ENCODE results near the gene FAM3B. TPM values are rescaled to one million over a fixed set of nuclear protein-coding genes. Genes with fewer than 3 reads are reported as not detected.

The FAM3B gene
- total and polyA plus RNA-seq, 2 experiments from 2014 or later, result 2.5 to 3.6 TPM

DNA sequence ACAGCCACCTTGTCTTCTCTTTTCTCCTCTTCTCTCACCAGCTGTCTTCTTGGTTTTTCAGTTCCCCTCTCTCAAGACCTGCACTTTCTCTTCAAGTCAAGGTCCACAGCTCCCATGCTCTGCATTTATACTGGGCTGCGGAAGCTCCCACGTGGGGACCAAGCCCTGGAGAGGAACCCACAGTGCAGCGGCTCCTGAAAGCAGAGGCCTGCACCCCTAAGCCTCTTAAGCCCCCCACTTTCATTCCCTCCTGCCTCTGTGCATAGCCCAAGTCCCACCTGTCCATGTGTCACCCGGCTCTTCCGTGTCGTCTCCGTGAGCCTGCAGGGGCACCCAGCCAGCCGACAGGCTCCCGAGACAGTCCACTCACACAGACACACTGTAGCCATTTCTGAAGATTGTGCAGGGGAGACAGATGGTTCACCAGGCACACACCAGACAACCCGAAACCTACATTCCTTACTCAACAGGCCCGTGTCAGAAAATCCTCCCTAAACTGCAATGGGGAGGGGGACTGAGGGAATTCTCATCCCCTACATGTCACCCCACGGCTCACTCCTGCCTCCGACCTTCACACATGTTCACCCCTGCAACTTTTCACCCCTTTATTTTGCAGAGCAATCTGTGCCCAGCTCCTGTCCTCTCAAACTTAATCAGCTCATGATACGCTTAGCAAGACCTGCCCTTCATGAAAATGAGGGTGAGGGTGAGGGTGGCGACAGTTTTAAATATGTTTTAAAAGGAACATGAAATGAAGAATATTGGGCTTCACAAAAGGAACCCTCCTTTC lies 51.5 kb downstream of the FAM3B start:
- H3K9me3 Mint-ChIP-seq, result no peaks in the 10 kb centered on the region; the same call in 2 of the 3 replicates
- H3K36me3 ChIP-seq (ENCODE audit: insufficient read depth), result no peaks in the 10 kb centered on the region
- peaks cover 7% of the 10 kb centered on the region for H3K27me3 Mint-ChIP-seq (ENCODE audit: insufficient read depth, low read depth, poor library complexity)
- H3K4me1 ChIP-seq (ENCODE audit: insufficient read depth), result peaks cover 16% of the 10 kb centered on the region; the same call in 1 of the 2 replicates
- no peak overlapping the region for H3K4me3 Mint-ChIP-seq
- no peak overlapping the region for H3K27ac ChIP-seq (ENCODE audit: low read depth)
- 0 out of 2 replicates have a peak, but pooled peaks cover 10% of the 10 kb centered on the region for H3K9me2 ChIP-seq (ENCODE audit: insufficient read depth)
- peak overlapping the region; percentile 88; the same call in 1 of the 2 replicates for H3K4me2 ChIP-seq
- peaks cover 9% of the 10 kb centered on the region; the same call in 2 of the 3 replicates for H3K4me1 Mint-ChIP-seq
- H3K27me3 ChIP-seq (ENCODE audit: insufficient read depth), result no peaks in the 10 kb centered on the region
- H4K20me1 ChIP-seq (replicated peaks; ENCODE audit: insufficient read depth), result no peaks in the 10 kb centered on the region
- ATAC-seq, result no peak
- H3K27ac Mint-ChIP-seq, result no peak overlapping the region; the same call in 1 of the 2 replicates
- no peaks in the 10 kb centered on the region for H3F3A ChIP-seq (replicated peaks; ENCODE audit: low read depth)
- TF ChIP-seq CREB1 (CRISPR knock-in tag; IDR thresholded peaks at IDR 0.05; ENCODE audit: low read depth) (no peak), ZNF331 (CRISPR knock-in tag; IDR thresholded peaks at IDR 0.05; ENCODE audit: low read depth) (no peak), EZH2 (IDR thresholded peaks at IDR 0.05; ENCODE audit: low read depth, unreplicated experiment) (no peak), STAT1 (IDR thresholded peaks at IDR 0.05; ENCODE audit: unreplicated experiment) (no peak), EZH2phosphoT487 (IDR thresholded peaks at IDR 0.05; ENCODE audit: unreplicated experiment) (no peak), POLR2AphosphoS5 (IDR thresholded peaks at IDR 0.05; ENCODE audit: low read depth) (no peak), ZNF114 (CRISPR knock-in tag; IDR thresholded peaks at IDR 0.05) (no peak), JUNB (IDR thresholded peaks at IDR 0.05; ENCODE audit: unreplicated experiment) (no peak), NANOG (IDR thresholded peaks at IDR 0.05; ENCODE audit: borderline replicate concordance) (no peak)
- TF ChIP-seq, protein P1, sequence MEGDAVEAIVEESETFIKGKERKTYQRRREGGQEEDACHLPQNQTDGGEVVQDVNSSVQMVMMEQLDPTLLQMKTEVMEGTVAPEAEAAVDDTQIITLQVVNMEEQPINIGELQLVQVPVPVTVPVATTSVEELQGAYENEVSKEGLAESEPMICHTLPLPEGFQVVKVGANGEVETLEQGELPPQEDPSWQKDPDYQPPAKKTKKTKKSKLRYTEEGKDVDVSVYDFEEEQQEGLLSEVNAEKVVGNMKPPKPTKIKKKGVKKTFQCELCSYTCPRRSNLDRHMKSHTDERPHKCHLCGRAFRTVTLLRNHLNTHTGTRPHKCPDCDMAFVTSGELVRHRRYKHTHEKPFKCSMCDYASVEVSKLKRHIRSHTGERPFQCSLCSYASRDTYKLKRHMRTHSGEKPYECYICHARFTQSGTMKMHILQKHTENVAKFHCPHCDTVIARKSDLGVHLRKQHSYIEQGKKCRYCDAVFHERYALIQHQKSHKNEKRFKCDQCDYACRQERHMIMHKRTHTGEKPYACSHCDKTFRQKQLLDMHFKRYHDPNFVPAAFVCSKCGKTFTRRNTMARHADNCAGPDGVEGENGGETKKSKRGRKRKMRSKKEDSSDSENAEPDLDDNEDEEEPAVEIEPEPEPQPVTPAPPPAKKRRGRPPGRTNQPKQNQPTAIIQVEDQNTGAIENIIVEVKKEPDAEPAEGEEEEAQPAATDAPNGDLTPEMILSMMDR (conservative IDR thresholded peaks at IDR 0.05; ENCODE audit: low read depth in 2 of 2), result no peak
- TF ChIP-seq, protein P2, sequence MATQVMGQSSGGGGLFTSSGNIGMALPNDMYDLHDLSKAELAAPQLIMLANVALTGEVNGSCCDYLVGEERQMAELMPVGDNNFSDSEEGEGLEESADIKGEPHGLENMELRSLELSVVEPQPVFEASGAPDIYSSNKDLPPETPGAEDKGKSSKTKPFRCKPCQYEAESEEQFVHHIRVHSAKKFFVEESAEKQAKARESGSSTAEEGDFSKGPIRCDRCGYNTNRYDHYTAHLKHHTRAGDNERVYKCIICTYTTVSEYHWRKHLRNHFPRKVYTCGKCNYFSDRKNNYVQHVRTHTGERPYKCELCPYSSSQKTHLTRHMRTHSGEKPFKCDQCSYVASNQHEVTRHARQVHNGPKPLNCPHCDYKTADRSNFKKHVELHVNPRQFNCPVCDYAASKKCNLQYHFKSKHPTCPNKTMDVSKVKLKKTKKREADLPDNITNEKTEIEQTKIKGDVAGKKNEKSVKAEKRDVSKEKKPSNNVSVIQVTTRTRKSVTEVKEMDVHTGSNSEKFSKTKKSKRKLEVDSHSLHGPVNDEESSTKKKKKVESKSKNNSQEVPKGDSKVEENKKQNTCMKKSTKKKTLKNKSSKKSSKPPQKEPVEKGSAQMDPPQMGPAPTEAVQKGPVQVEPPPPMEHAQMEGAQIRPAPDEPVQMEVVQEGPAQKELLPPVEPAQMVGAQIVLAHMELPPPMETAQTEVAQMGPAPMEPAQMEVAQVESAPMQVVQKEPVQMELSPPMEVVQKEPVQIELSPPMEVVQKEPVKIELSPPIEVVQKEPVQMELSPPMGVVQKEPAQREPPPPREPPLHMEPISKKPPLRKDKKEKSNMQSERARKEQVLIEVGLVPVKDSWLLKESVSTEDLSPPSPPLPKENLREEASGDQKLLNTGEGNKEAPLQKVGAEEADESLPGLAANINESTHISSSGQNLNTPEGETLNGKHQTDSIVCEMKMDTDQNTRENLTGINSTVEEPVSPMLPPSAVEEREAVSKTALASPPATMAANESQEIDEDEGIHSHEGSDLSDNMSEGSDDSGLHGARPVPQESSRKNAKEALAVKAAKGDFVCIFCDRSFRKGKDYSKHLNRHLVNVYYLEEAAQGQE (IDR thresholded peaks at IDR 0.05; ENCODE audit: unreplicated experiment), result no peak
- TF ChIP-seq, protein P3, sequence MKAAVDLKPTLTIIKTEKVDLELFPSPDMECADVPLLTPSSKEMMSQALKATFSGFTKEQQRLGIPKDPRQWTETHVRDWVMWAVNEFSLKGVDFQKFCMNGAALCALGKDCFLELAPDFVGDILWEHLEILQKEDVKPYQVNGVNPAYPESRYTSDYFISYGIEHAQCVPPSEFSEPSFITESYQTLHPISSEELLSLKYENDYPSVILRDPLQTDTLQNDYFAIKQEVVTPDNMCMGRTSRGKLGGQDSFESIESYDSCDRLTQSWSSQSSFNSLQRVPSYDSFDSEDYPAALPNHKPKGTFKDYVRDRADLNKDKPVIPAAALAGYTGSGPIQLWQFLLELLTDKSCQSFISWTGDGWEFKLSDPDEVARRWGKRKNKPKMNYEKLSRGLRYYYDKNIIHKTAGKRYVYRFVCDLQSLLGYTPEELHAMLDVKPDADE (IDR thresholded peaks at IDR 0.05), result no peak
- H3K79me2 ChIP-seq (replicated peaks; ENCODE audit: insufficient read depth), result 0 out of 2 replicates have a peak, but pooled peaks cover 7% of the 10 kb centered on the region
- H2AFZ ChIP-seq, result peak overlapping the region; percentile 100
- H3K4me3 ChIP-seq, result no peak overlapping the region
- no peaks in the 10 kb centered on the region for H3K36me3 Mint-ChIP-seq (ENCODE audit: low read depth)
- DNase-seq (ENCODE audit: low spot score), result no peak

Data from GM23338 (cell line).